SU-DHL-6 (cell line): Measurements from ENCODE around the gene GRK6.

ENCODE experiments used
- H2AFZ ChIP-seq: fragments of 200-600 bp; sonication (generic); 2 replicates; pipeline ENCODE4 v1.6.1; 2014; ENCODE audit warnings: low read depth, mild to moderate bottlenecking, moderate library complexity, mixed read lengths, antibody characterized with exemption, low read length; ENCODE audit not compliant: severe bottlenecking
- H3F3A ChIP-seq: fragments of 200-600 bp; shearing (Covaris generic); 2 replicates; pipeline ENCODE4 v1.6.0; 2016; ENCODE audit warnings: antibody characterized with exemption, mild to moderate bottlenecking; ENCODE audit not compliant: insufficient read depth
- H3K27ac ChIP-seq: fragments of 200-600 bp; sonication (generic); 2 replicates; pipeline ENCODE4 v1.5.1; 2016; ENCODE audit warnings: low read depth, mild to moderate bottlenecking, low read length, moderate library complexity, mixed read lengths
- H3K27me3 ChIP-seq: fragments of 200-600 bp; sonication (generic), shearing (Covaris generic); 2 replicates; pipeline ENCODE4 v1.6.0; 2014; ENCODE audit warnings: mild to moderate bottlenecking, low read length
- H3K36me3 ChIP-seq: fragments of 200-600 bp; sonication (generic); 2 replicates; pipeline ENCODE4 v1.6.1; 2014; ENCODE audit warnings: mild to moderate bottlenecking, low read length, mixed read lengths
- H3K4me2 ChIP-seq: fragments of 300-600, 200-600 bp; shearing (Covaris generic), sonication (generic); 2 replicates; pipeline ENCODE4 v1.6.0; 2014; ENCODE audit warnings: low read length, low read depth, mild to moderate bottlenecking; ENCODE audit not compliant: poor library complexity, severe bottlenecking
- H3K4me3 ChIP-seq: fragments of 200-600 bp; sonication (generic); 2 replicates; pipeline ENCODE4 v1.5.1; 2014; ENCODE audit warnings: antibody characterized with exemption, low read length, mild to moderate bottlenecking, mixed read lengths; ENCODE audit not compliant: insufficient read depth, poor library complexity, severe bottlenecking
- H3K79me2 ChIP-seq: fragments of 200-600 bp; sonication (generic); 2 replicates; pipeline ENCODE4 v1.6.1; 2014; ENCODE audit warnings: mild to moderate bottlenecking, low read length, moderate library complexity; ENCODE audit not compliant: insufficient read depth
- H3K9ac ChIP-seq: fragments of 200-600 bp; sonication (generic); 2 replicates; pipeline ENCODE4 v1.7.0; 2014; ENCODE audit warnings: mild to moderate bottlenecking, low read length
- H3K9me2 ChIP-seq: fragments of 200-600 bp; sonication (generic); replicated peaks from 2 replicates; pipeline ENCODE4 v1.6.1; 2014; ENCODE audit warnings: low read length; ENCODE audit not compliant: insufficient read depth
- H3K9me3 ChIP-seq: fragments of 200-600 bp; sonication (generic); 2 replicates; pipeline ENCODE4 v1.6.1; 2014; ENCODE audit warnings: low read length, mixed read lengths; ENCODE audit not compliant: insufficient read depth
- H4K20me1 ChIP-seq: fragments of 200-600 bp; sonication (generic); 2 replicates; pipeline ENCODE4 v1.6.1; 2014; ENCODE audit warnings: low read depth, mild to moderate bottlenecking, antibody characterized with exemption, low read length, moderate library complexity, mixed read lengths
- CTCF ChIP-seq: fragments of 200-600 bp; sonication (generic); IDR thresholded peaks from one replicate; pipeline ENCODE4 v1.5.1; 2017; ENCODE audit warnings: antibody characterized with exemption, mild to moderate bottlenecking, low read length, moderate library complexity; ENCODE audit not compliant: insufficient read depth, poor library complexity, severe bottlenecking
- EZH2phosphoT487 ChIP-seq: fragments of 200-600 bp; sonication (generic), shearing (Covaris generic); conservative IDR thresholded peaks from 2 replicates; pipeline ENCODE4 v1.6.1; 2018; ENCODE audit warnings: mild to moderate bottlenecking, antibody characterized with exemption, low read length, moderate library complexity, mixed read lengths

GRK6 gene

GRCh38 chr5:177470759-177471536, 44.5 kb downstream of the GRK6 start:
- Histone ChIP-seq H2AFZ (no peak overlapping the region), H3K27me3 (no peaks in the 10 kb centered on the region), H4K20me1 (no peaks in the 10 kb centered on the region), H3K4me3 (no peak overlapping the region), H3F3A (no peaks in the 10 kb centered on the region; the same call in 1 of the 2 replicates), H3K36me3 (no peaks in the 10 kb centered on the region), H3K27ac (no peak overlapping the region), H3K9ac (no peak overlapping the region), H3K9me2 (no peaks in the 10 kb centered on the region), H3K79me2 (peaks cover 13% of the 10 kb centered on the region), H3K4me2 (no peak overlapping the region), H3K9me3 (no peaks in the 10 kb centered on the region)
- no peak for TF ChIP-seq CTCF
- TF ChIP-seq EZH2phosphoT487 = no peak

- Histone ChIP-seq H3K9ac (peak overlapping the region; percentile 77), H3K79me2 (peaks cover 13% of the 10 kb centered on the region), H2AFZ (no peak overlapping the region), H3K9me3 (no peaks in the 10 kb centered on the region), H4K20me1 (no peaks in the 10 kb centered on the region), H3K9me2 (no peaks in the 10 kb centered on the region), H3K36me3 (no peaks in the 10 kb centered on the region), H3K27ac (peak overlapping the region; percentile 61), H3K4me3 (peak overlapping the region; percentile 75), H3K4me2 (peak overlapping the region; percentile 78), H3F3A (no peaks in the 10 kb centered on the region; the same call in 1 of the 2 replicates), H3K27me3 (no peaks in the 10 kb centered on the region)
- TF ChIP-seq EZH2phosphoT487 (no peak), CTCF (no peak)
Measured at GRCh38 chr5:177471610-177472356, 45.3 kb downstream of the GRK6 start.

- H3K27ac ChIP-seq = peak overlapping the region; percentile 61
Measured at GRCh38 chr5:177472460-177473442, 46.3 kb downstream of the GRK6 start.

More at GRCh38 chr5:177472460-177473442, 46.3 kb downstream of the GRK6 start:
- Histone ChIP-seq H2AFZ (peak overlapping the region; percentile 16), H3K27me3 (no peaks in the 10 kb centered on the region), H3K4me2 (peak overlapping the region; percentile 78), H4K20me1 (no peaks in the 10 kb centered on the region), H3K4me3 (peak overlapping the region; percentile 75), H3K36me3 (no peaks in the 10 kb centered on the region), H3F3A (no peaks in the 10 kb centered on the region; the same call in 1 of the 2 replicates), H3K9me3 (no peaks in the 10 kb centered on the region), H3K9ac (peak overlapping the region; percentile 77), H3K9me2 (no peaks in the 10 kb centered on the region), H3K79me2 (peaks cover 13% of the 10 kb centered on the region)
- TF ChIP-seq CTCF (no peak), EZH2phosphoT487 (no peak)
